GM19395 (cell line): Measurements from ENCODE around the gene SPSB2.

Experiments used
- ATAC-seq: cut with Tn5 transposase; IDR thresholded peaks from one replicate; pipeline ENCODE4 v1.9.1; 2021; ENCODE audit warnings: mild to moderate bottlenecking, moderate library complexity; ENCODE audit not compliant: unreplicated experiment

Gene SPSB2

DNA sequence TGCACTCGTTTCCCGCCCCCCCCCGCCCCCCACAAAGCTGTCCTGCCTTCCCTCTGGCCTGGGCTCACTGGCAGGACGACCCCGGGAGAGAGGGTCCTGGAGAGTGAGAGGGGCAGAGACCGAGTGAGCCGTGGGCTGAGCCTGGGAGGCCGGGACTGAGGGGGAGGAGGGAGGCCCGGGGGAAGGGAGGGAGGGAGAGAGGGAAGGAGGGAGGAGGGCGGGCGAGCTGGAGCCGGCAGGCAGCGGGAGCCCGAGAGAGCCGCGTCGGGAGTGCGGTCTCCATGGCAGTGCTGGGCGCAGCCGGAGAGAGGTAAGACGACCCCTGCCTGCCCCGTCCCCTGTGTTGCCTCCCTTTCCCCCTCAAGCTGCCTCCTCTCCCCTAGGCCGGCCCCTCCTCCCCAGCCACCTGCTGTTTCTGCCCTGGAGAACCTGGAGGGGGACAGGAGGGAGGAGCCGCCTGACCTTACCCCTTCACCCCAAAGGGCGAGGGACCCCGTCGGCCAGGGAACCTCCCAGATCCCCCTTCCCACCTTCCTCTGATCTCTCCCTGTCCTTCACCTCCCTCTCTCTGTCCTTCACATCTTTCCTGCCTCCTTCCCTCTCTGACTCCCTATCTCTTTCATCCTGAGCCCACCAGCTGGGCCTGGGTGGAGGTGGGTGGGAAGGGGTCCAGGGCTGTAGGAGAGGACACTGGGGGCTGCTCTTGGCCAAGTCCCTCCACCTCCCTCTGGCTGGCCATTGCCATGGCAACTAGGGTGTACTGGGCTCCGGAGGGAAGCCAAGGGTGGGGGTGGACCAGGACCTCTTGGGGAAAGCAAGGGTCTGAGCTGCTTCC lies 51.3 kb downstream of the SPSB2 start, which contains the start of gene GPR162:
TSS of gene GPR162 (plus strand) at position 231 of the 835 bp plus-strand sequence. CDS start 2,078 bp downstream, outside the sequence.
- ATAC-seq: no peak
